GM12878 (cell line): ENCODE results near the gene CDCA7L. TPM values are rescaled to one million over a fixed set of nuclear protein-coding genes. Genes with fewer than 3 reads are reported as not detected.

ENCODE experiments used
- ATAC-seq: fragments of 200-7000 bp; cut with Tn5 transposase; 3 replicates; pipeline ENCODE4 v1.9.1; 2020; ENCODE audit warnings: mild to moderate bottlenecking, moderate library complexity
- BruUV-seq: library from RNA; stranded (reverse); fragments of 400-500 nt; replicated peaks from 2 replicates; lab custom pipeline; 2021; lab: Mats Ljungman, UMichigan
- CTCF ChIA-PET: fragments of 300-600 bp; sonication (Branson Sonifier 250); formaldehyde crosslinking; extraction: SDS; loops from one replicate; lab custom pipeline; 2021; ENCODE audit warnings: inconsistent platforms; lab: Yijun Ruan, JAX
- POLR2A ChIA-PET: fragments of 350-600 bp; formaldehyde crosslinking; extraction: SDS; loops from one replicate; lab custom pipeline; 2021; ENCODE audit warnings: inconsistent platforms; lab: Charles Lee
- RAD21 ChIA-PET: fragments of 300-600 bp; sonication (Branson Sonifier 250); formaldehyde crosslinking; loops from one replicate; lab custom pipeline; 2023; ENCODE audit warnings: antibody characterized with exemption; ENCODE audit not compliant: unreplicated experiment; lab: Charles Lee
- SMC1A ChIA-PET: fragments of 300-600 bp; sonication (Branson Sonifier 250); formaldehyde crosslinking; loops from one replicate; lab custom pipeline; 2023; ENCODE audit not compliant: unreplicated experiment, uncharacterized antibody; lab: Charles Lee
- DNase-seq: peaks from one replicate; pipeline ENCODE4 v3.0.0-alpha.2; 2011; ENCODE audit warnings: low read depth, low spot score
- FAIRE-seq: peaks from 3 replicates; lab custom pipeline; 2011; peaks lifted over from hg19 to GRCh38; lab: Jason Lieb, UNC
- H2AFZ ChIP-seq: 2 replicates; pipeline ENCODE4 v1.6.0; 2011; ENCODE audit warnings: low read depth, low read length, control low read depth; ENCODE audit not compliant: control insufficient read depth
- H3K27ac ChIP-seq: 2 replicates; pipeline ENCODE4 v1.5.1; 2011; ENCODE audit warnings: control low read depth; ENCODE audit not compliant: control insufficient read depth, insufficient read depth
- H3K27me3 ChIP-seq, 2 experiments: replicated peaks in 1 of 2; 2 replicates each; pipeline versions ENCODE4 v1.6.0 to v1.6.1; 2011; ENCODE audit warnings: low read length in 1 of 2; ENCODE audit not compliant: control insufficient read depth in 2 of 2, insufficient read depth in 2 of 2
- H3K36me3 ChIP-seq, 2 experiments: 2 replicates each; pipeline ENCODE4 v1.5.1; 2011; ENCODE audit warnings: low read length in 1 of 2; ENCODE audit not compliant: control insufficient read depth in 2 of 2, insufficient read depth in 2 of 2
- H3K4me1 ChIP-seq: 2 replicates; pipeline ENCODE4 v1.6.1; 2011; ENCODE audit warnings: mild to moderate bottlenecking, low read length, moderate library complexity, mixed read lengths; ENCODE audit not compliant: control insufficient read depth, insufficient read depth
- H3K4me2 ChIP-seq: 2 replicates; pipeline ENCODE4 v1.6.0; 2011; ENCODE audit warnings: control low read depth; ENCODE audit not compliant: control insufficient read depth, insufficient read depth
- H3K4me3 ChIP-seq: fragments of 200-600 bp; sonication (generic); 2 replicates; pipeline ENCODE4 v1.5.1; 2016
- H3K79me2 ChIP-seq: 2 replicates; pipeline ENCODE4 v1.6.0; 2011; ENCODE audit warnings: low read length; ENCODE audit not compliant: control insufficient read depth, insufficient read depth
- H3K9ac ChIP-seq: 2 replicates; pipeline ENCODE4 v1.8.0; 2011; ENCODE audit warnings: low read length, control low read depth, mixed read lengths; ENCODE audit not compliant: control insufficient read depth, insufficient read depth
- H3K9me3 ChIP-seq: replicated peaks from 3 replicates; pipeline ENCODE4 v1.5.1; 2011; ENCODE audit warnings: mild to moderate bottlenecking, low read length; ENCODE audit not compliant: control insufficient read depth, insufficient read depth
- H4K20me1 ChIP-seq: 2 replicates; pipeline ENCODE4 v1.6.0; 2011; ENCODE audit not compliant: control insufficient read depth, insufficient read depth
- CEBPB ChIP-seq, 2 experiments: fragments of 150-350 bp in 1 of 2; IDR thresholded peaks; 2 replicates each; pipeline ENCODE4 v1.6.1; 2012 to 2014; ENCODE audit warnings: low read depth in 2 of 2, low read length in 2 of 2, borderline replicate concordance in 1 of 2, inconsistent platforms in 1 of 2
- E2F8 ChIP-seq: fragments of 450-650 bp; IDR thresholded peaks from 2 replicates; pipeline ENCODE4 v1.6.1; 2018; ENCODE audit warnings: mild to moderate bottlenecking, low read depth, moderate library complexity; ENCODE audit not compliant: partially characterized antibody
- IKZF1 ChIP-seq: fragments of 450-650 bp; conservative IDR thresholded peaks from 2 replicates; pipeline ENCODE4 v1.6.1; 2017; ENCODE audit warnings: antibody characterized with exemption, mild to moderate bottlenecking
- IKZF2 ChIP-seq, 2 experiments: fragments of 450-650 bp; IDR thresholded peaks; 2 replicates each; pipeline ENCODE4 v1.6.1; 2017; ENCODE audit warnings: mild to moderate bottlenecking in 2 of 2, moderate library complexity in 2 of 2
- IRF4 ChIP-seq: IDR thresholded peaks from 2 replicates; pipeline ENCODE4 v1.6.1; 2011; ENCODE audit warnings: low read depth, low read length
- LARP7 ChIP-seq: fragments of 450-650 bp; IDR thresholded peaks from 2 replicates; pipeline ENCODE4 v1.6.1; 2017; ENCODE audit warnings: mild to moderate bottlenecking
- MEF2A ChIP-seq: IDR thresholded peaks from 2 replicates; pipeline ENCODE4 v1.6.1; 2011; ENCODE audit warnings: low read depth, mild to moderate bottlenecking, low read length, moderate library complexity; ENCODE audit not compliant: insufficient read depth
- RUNX3 ChIP-seq: IDR thresholded peaks from 2 replicates; pipeline ENCODE4 v1.6.1; 2012; ENCODE audit warnings: low read length, inconsistent platforms
- SMAD5 ChIP-seq: IDR thresholded peaks from 2 replicates; pipeline ENCODE4 v1.6.1; 2016; ENCODE audit warnings: antibody characterized with exemption, low read depth
- STAT3 ChIP-seq: IDR thresholded peaks from 2 replicates; pipeline ENCODE4 v1.6.1; 2011; ENCODE audit warnings: low read depth, low read length, improper control_type of control experiment
- SUPT20H ChIP-seq: IDR thresholded peaks from 2 replicates; pipeline ENCODE4 v1.6.1; 2011; ENCODE audit warnings: low read depth, mild to moderate bottlenecking, low read length, moderate library complexity, borderline replicate concordance; ENCODE audit not compliant: control insufficient read depth
- TAF1 ChIP-seq: IDR thresholded peaks from 2 replicates; pipeline ENCODE4 v1.6.1; 2011; ENCODE audit warnings: mild to moderate bottlenecking, low read depth, low read length, borderline replicate concordance
- WRNIP1 ChIP-seq: IDR thresholded peaks from 2 replicates; pipeline ENCODE4 v1.6.1; 2011; ENCODE audit warnings: low read depth, low read length, improper control_type of control experiment, borderline replicate concordance
- WGBS: methylation state at CpG from one replicate; pipeline ENCODE4 v1.1.6; 2016; ENCODE audit warnings: low lambda C conversion rate; ENCODE audit not compliant: insufficient replicate concordance, insufficient coverage; ENCODE audit errors: missing lambda C conversion rate; 5-methylcytosine and 5-hydroxymethylcytosine counted together
- in situ Hi-C: fragments of 300-500 bp; cut with MboI; formaldehyde crosslinking; loops from 9 replicates; pipeline ENCODE4 v1.14.3; 2018; ENCODE audit warnings: mixed read lengths
- intact Hi-C: fragments of 100-400 bp; cut with micrococcal nuclease; formaldehyde crosslinking; loops from one replicate; pipeline ENCODE4 v1.14.2; 2022; ENCODE audit not compliant: unreplicated experiment
- polyA plus RNA-seq, 11 experiments: library from polyadenylated mRNA; depleted of rRNA in 4 of 11; unstranded in 6 of 11; stranded (reverse) in 5 of 11; fragments of >200 nt; fragmentation: Nextera tagmentation in 4 of 11; fragmentation: Illumina TruSeq in 1 of 11; extraction: Ambion mirVana in 4 of 11; extraction: Trizol in 1 of 11; gene quantifications; 1 replicate in 1 of 11; 2 replicates in 10 of 11; pipeline versions ENCODE4 v1.2.1 to v1.2.3, GENCODE V29; 2011 to 2016; ENCODE audit warnings: inconsistent platforms in 2 of 11, missing spikeins in 2 of 11, low read depth in 1 of 11
- total RNA-seq, 4 experiments: library from RNA; depleted of rRNA in 3 of 4; stranded (reverse); fragments of >200 nt in 3 of 4; fragmentation: Illumina TruSeq in 1 of 4; extraction: Trizol in 1 of 4; gene quantifications; 2 replicates each; pipeline versions ENCODE4 v1.2.1 to v1.2.3, GENCODE V29; 2013 to 2021
- TF ChIP-seq, protein P1 (sequence below): fragments of 450-650 bp; formaldehyde crosslinking; IDR thresholded peaks from 2 replicates; pipeline ENCODE4 v1.4.0; 2020; ENCODE audit warnings: mild to moderate bottlenecking, moderate library complexity

CDCA7L gene
- total and polyA plus RNA-seq, 10 of the 15 experiments (the other 5 are each of a cell fraction or from before 2014, with no cell fraction given), result 30.3 to 92.2 (median 68.5) TPM

DNA sequence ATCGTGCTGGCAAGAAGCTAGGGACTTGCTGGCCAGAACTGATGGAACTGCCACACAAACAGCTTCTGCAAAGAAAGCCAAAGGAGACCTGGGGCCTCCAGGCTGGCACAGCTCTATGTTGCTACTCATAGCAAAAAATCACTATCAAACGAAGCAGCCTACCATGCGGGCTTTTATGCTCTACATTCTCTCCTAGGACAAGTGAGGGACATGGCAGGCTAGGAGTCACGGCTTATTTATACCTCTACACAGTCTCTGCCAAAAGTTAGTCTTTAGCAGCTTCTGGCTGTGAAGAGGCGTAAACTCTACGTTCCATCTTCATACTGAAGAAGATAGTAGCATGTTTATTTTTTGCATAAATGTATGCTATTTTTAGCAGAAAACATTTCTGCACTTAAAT is 35.4 kb downstream of the CDCA7L start (continued):
- TF ChIP-seq, protein P1, sequence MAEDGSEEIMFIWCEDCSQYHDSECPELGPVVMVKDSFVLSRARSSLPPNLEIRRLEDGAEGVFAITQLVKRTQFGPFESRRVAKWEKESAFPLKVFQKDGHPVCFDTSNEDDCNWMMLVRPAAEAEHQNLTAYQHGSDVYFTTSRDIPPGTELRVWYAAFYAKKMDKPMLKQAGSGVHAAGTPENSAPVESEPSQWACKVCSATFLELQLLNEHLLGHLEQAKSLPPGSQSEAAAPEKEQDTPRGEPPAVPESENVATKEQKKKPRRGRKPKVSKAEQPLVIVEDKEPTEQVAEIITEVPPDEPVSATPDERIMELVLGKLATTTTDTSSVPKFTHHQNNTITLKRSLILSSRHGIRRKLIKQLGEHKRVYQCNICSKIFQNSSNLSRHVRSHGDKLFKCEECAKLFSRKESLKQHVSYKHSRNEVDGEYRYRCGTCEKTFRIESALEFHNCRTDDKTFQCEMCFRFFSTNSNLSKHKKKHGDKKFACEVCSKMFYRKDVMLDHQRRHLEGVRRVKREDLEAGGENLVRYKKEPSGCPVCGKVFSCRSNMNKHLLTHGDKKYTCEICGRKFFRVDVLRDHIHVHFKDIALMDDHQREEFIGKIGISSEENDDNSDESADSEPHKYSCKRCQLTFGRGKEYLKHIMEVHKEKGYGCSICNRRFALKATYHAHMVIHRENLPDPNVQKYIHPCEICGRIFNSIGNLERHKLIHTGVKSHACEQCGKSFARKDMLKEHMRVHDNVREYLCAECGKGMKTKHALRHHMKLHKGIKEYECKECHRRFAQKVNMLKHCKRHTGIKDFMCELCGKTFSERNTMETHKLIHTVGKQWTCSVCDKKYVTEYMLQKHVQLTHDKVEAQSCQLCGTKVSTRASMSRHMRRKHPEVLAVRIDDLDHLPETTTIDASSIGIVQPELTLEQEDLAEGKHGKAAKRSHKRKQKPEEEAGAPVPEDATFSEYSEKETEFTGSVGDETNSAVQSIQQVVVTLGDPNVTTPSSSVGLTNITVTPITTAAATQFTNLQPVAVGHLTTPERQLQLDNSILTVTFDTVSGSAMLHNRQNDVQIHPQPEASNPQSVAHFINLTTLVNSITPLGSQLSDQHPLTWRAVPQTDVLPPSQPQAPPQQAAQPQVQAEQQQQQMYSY (CRISPR knock-in tag), result no peak
- TF ChIP-seq TAF1 (no peak), CEBPB (IDR thresholded peaks at IDR 0.05; ENCODE audit: borderline replicate concordance in 1 of 2, low read depth in 2 of 2, low read length in 2 of 2) (no peak), IRF4 (no peak), RUNX3 (no peak), MEF2A (no peak)

DNA sequence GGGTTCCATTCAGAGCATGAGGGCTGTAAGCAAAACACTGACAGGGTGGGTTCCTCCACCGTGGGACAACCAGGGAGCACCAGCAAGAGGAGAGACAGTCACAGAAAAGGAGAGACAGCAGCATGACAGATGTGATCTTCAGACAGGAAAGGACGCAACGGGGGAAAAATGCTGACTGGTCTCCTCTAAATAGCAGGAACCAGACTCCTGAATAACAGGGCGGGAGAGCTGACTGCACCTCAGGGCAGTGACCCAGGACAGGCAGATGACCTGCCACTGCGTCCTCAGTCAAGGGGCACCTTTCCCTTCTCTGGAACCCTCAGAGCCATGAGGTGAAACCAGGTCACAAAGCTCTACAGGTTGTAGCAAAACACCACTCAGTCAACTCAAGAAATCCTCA is 37.0 kb downstream of the CDCA7L start:
- SMC1A ChIA-PET, result no interaction called here
- H2AFZ ChIP-seq, result no peak overlapping the region
- no peak overlapping the region for H3K27ac ChIP-seq
- no peaks in the 10 kb centered on the region; the same call in 2 of the 3 replicates for H3K9me3 ChIP-seq
- H4K20me1 ChIP-seq, result no peaks in the 10 kb centered on the region
- in situ Hi-C loops (no loop called here), intact Hi-C loops (no loop called here)
- RAD21 ChIA-PET, result no interaction called here
- no peaks in the 10 kb centered on the region for H3K4me1 ChIP-seq
- FAIRE-seq (no peak), ATAC-seq (no peak), DNase-seq (no peak)
- no TSS peak for BruUV-seq
- no peak overlapping the region for H3K4me3 ChIP-seq
- H3K79me2 ChIP-seq, result no peaks in the 10 kb centered on the region
- no peak overlapping the region for H3K9ac ChIP-seq
- CTCF ChIA-PET, result interaction anchor here (1.0 to 2.2 kb wide), 2 partner anchors 37 to 92 kb away, joined by 3 to 4 read pairs; partner anchors contain the start of gene CDCA7L
- no peaks in the 10 kb centered on the region for H3K27me3 ChIP-seq
- peaks cover 17 to 34% of the 10 kb centered on the region in 2 experiments for H3K36me3 ChIP-seq
- H3K4me2 ChIP-seq, result no peak overlapping the region
- POLR2A ChIA-PET, result no interaction called here
- WGBS, result 99% methylated on average over 5 of the region's 5 CpGs
- TF ChIP-seq LARP7 (no peak), WRNIP1 (no peak), SMAD5 (no peak), IKZF1 (no peak), STAT3 (no peak), SUPT20H (no peak), IKZF2 (IDR thresholded peaks at IDR 0.05) (no peak), E2F8 (no peak)
- TF ChIP-seq, protein P1 (CRISPR knock-in tag), result no peak
